Measurements from ENCODE around the gene UBTF.

GRCh38 chr17:44193326-44194084 lies 26.0 kb downstream of the UBTF start:
- TF ChIP-seq ZNF425 (CRISPR knock-in tag; conservative IDR thresholded peaks at IDR 0.05) (no peak), CREB1 (CRISPR knock-in tag; IDR thresholded peaks at IDR 0.05) (no peak), CTCF (IDR thresholded peaks at IDR 0.05) (no peak), IRF2 (CRISPR knock-in tag; IDR thresholded peaks at IDR 0.05; ENCODE audit: borderline replicate concordance, low read depth) (no peak), USF1 (CRISPR knock-in tag; IDR thresholded peaks at IDR 0.05) (no peak), ELF4 (CRISPR knock-in tag; IDR thresholded peaks at IDR 0.05; ENCODE audit: low read depth) (no peak), E2F4 (CRISPR knock-in tag; IDR thresholded peaks at IDR 0.05; ENCODE audit: borderline replicate concordance, low read depth) (no peak), PREB (CRISPR knock-in tag; IDR thresholded peaks at IDR 0.05; ENCODE audit: borderline replicate concordance) (no peak), KAT7 (CRISPR knock-in tag; IDR thresholded peaks at IDR 0.05; ENCODE audit: borderline replicate concordance) (no peak), ZNF317 (CRISPR knock-in tag; IDR thresholded peaks at IDR 0.05; ENCODE audit: borderline replicate concordance, low read depth) (no peak), TEAD4 (CRISPR knock-in tag; IDR thresholded peaks at IDR 0.05) (no peak)
